ENCODE results near the gene BEND6. TPM values are rescaled to one million over a fixed set of nuclear protein-coding genes. Genes with fewer than 3 reads are reported as not detected.

BEND6 gene
- total and polyA plus RNA-seq, 2 of the 8 experiments (the other 6 are each of a cell fraction or from before 2014, with no cell fraction given), result 0.71 to 2.1 TPM

DNA sequence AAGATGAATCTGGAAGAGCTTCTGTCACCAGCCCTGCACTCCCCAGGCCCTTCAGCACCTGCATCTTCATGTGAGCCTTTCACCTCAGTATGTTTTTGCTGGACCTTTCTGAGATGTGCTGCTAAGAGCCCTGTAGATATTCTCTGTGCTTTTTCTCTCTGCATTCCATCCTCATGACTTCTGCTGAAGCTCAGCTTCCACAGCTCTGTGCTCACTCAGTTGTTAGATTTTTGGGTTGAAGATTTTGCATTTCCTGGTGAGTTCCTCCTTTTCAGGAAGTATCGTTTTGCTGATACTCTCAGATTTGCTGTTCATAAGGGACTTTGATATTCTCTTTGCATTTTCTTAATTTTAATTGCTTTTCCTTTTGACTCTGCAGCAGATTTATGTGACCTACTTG is 109.9 kb downstream of the BEND6 start:
- 92% methylated on average over 1 of the region's 1 CpG; no CpG with 5 or more reads in 1 of the 2 experiments for WGBS, 2 experiments (ENCODE audit: extremely low coverage in 1 of 2, insufficient coverage in 1 of 2, insufficient read length in 1 of 2, insufficient replicate concordance in 2 of 2, low coverage in 1 of 2, low lambda C conversion rate in 2 of 2, missing lambda C conversion rate in 1 of 2)
- CTCF ChIA-PET (ENCODE audit: partially characterized antibody), result no interaction called here
- no peak for DNase-seq (ENCODE audit: low read depth in 1 of 2, low spot score in 2 of 2)

More for the DNA sequence above, 109.9 kb downstream of the BEND6 start:
- Histone ChIP-seq H3K9ac (replicated peaks in 1 of 4; ENCODE audit: extremely low read depth in 1 of 4, low read depth in 3 of 4, low read length in 3 of 4) (no peak overlapping the region), H2BK5ac (ENCODE audit: low read depth, low read length) (no peak overlapping the region), H3K4ac (replicated peaks; ENCODE audit: insufficient read length, low read depth, low read length) (no peak overlapping the region), H3K4me1 (replicated peaks in 1 of 4; ENCODE audit: control insufficient read depth in 3 of 4, insufficient read depth in 4 of 4, low read length in 3 of 4) (peaks cover 0 to 6% (median under 1%) of the 10 kb centered on the region in 4 experiments; a peak in 2 of 7 replicates), H4K8ac (ENCODE audit: extremely low read depth, insufficient read depth, low read length) (no peak overlapping the region), H2BK20ac (ENCODE audit: low read length) (no peak overlapping the region), H3K36me3 (ENCODE audit: control insufficient read depth in 2 of 4, insufficient read depth in 4 of 4, low read length in 3 of 4) (peaks cover 0 to 13% (median 2%) of the 10 kb centered on the region in 4 experiments; a peak in 5 of 8 replicates), H3K79me2 (ENCODE audit: control insufficient read depth in 1 of 2, insufficient read depth in 2 of 2, low read length in 2 of 2) (no peaks in the 10 kb centered on the region), H3K56ac (replicated peaks; ENCODE audit: insufficient read length, low read depth, low read length) (no peak overlapping the region), H2BK15ac (ENCODE audit: low read length) (no peak overlapping the region), H3K27me3 (replicated peaks in 1 of 4; ENCODE audit: control insufficient read depth in 3 of 4, extremely low read depth in 1 of 4, insufficient read depth in 3 of 4, low read length in 3 of 4) (no peaks in the 10 kb centered on the region), H3K9me3 (ENCODE audit: insufficient read depth in 2 of 2, low read depth in 1 of 2, low read length in 1 of 2) (no peaks in the 10 kb centered on the region), H2BK12ac (ENCODE audit: low read depth, low read length) (no peak overlapping the region), H3K79me1 (ENCODE audit: low read depth, low read length) (no peaks in the 10 kb centered on the region), H3K23me2 (ENCODE audit: low read depth, low read length) (no peaks in the 10 kb centered on the region), H3K23ac (ENCODE audit: insufficient read length) (no peak overlapping the region), H3K14ac (ENCODE audit: insufficient read length) (no peak overlapping the region), H4K91ac (replicated peaks; ENCODE audit: insufficient read length, low read length) (no peak overlapping the region), H3K27ac (ENCODE audit: low read depth, low read length) (no peak overlapping the region), H3K4me2 (ENCODE audit: insufficient read depth in 1 of 2, low read depth in 2 of 2, low read length in 2 of 2) (no peak overlapping the region), H3K18ac (ENCODE audit: extremely low read depth, low read length) (no peak overlapping the region), H2AFZ (ENCODE audit: low read length) (no peak overlapping the region), H4K20me1 (replicated peaks in 1 of 2; ENCODE audit: control insufficient read depth in 1 of 2, insufficient read depth in 2 of 2, low read length in 2 of 2) (peaks cover 0 to 1% of the 10 kb centered on the region in 2 experiments), H4K5ac (ENCODE audit: insufficient read length, low read depth, low read length) (no peak overlapping the region), H2AK5ac (ENCODE audit: low read depth, low read length) (no peak overlapping the region), H2BK120ac (replicated peaks; ENCODE audit: low read depth, low read length) (no peak overlapping the region), H3K4me3 (ENCODE audit: extremely low read depth in 1 of 4, insufficient read depth in 2 of 4, low read depth in 3 of 4, low read length in 4 of 4) (no peak overlapping the region)
- TF ChIP-seq EP300 (IDR thresholded peaks at IDR 0.05; ENCODE audit: borderline replicate concordance in 1 of 2, low read depth in 2 of 2, low read length in 2 of 2) (no peak), RXRA (IDR thresholded peaks at IDR 0.05; ENCODE audit: insufficient read depth, low read depth, low read length) (no peak), FOSL1 (IDR thresholded peaks at IDR 0.05; ENCODE audit: insufficient read depth, low read depth, low read length) (no peak), KDM1A (IDR thresholded peaks at IDR 0.05; ENCODE audit: borderline replicate concordance, low read length) (no peak), BACH1 (IDR thresholded peaks at IDR 0.05; ENCODE audit: low read length) (no peak), BCL11A (IDR thresholded peaks at IDR 0.05; ENCODE audit: low read depth in 2 of 2, low read length in 2 of 2) (no peak), TAF1 (IDR thresholded peaks at IDR 0.05; ENCODE audit: low read depth, low read length) (no peak), SP4 (IDR thresholded peaks at IDR 0.05; ENCODE audit: low read length) (no peak), MAFK (IDR thresholded peaks at IDR 0.05; ENCODE audit: low read depth, low read length) (no peak), CREB1 (IDR thresholded peaks at IDR 0.05) (no peak), CEBPB (IDR thresholded peaks at IDR 0.05; ENCODE audit: low read depth, low read length) (no peak), TBP (IDR thresholded peaks at IDR 0.05; ENCODE audit: low read depth, low read length) (no peak), CHD1 (IDR thresholded peaks at IDR 0.05; ENCODE audit: low read depth, low read length) (no peak), SUZ12 (IDR thresholded peaks at IDR 0.05; ENCODE audit: low read length) (no peak), SP2 (IDR thresholded peaks at IDR 0.05; ENCODE audit: low read length) (no peak)
- TF ChIP-seq, protein P1, sequence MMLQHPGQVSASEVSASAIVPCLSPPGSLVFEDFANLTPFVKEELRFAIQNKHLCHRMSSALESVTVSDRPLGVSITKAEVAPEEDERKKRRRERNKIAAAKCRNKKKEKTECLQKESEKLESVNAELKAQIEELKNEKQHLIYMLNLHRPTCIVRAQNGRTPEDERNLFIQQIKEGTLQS (IDR thresholded peaks at IDR 0.05; ENCODE audit: insufficient read depth, low read depth, low read length), result no peak
- FAIRE-seq, result no peak
- POLR2A ChIA-PET (ENCODE audit: partially characterized antibody), result no interaction called here
